ENCODE results near the gene ANKZF1. TPM values are rescaled to one million over a fixed set of nuclear protein-coding genes. Genes with fewer than 3 reads are reported as not detected.

The ANKZF1 gene
- total RNA-seq, 1 donor from 2014 or later, result 112 TPM

- H3K4me1 Mint-ChIP-seq (ENCODE audit: low read depth), result peaks cover 69% of the 10 kb centered on the region
- peaks cover 28% of the 10 kb centered on the region for H3K36me3 Mint-ChIP-seq (ENCODE audit: low read depth)
- peak overlapping the region; percentile 99 for H3K4me3 Mint-ChIP-seq
- no peaks in the 10 kb centered on the region for H3K27me3 Mint-ChIP-seq (ENCODE audit: insufficient read depth)
- no peaks in the 10 kb centered on the region for H3K9me3 Mint-ChIP-seq
- H3K27ac Mint-ChIP-seq, result peak overlapping the region; percentile 99
- no peak for DNase-seq (ENCODE audit: low spot score)
- intact Hi-C loops (cut with micrococcal nuclease), result loop anchor here (10.0 kb wide), 1 partner anchor 532 kb away; the partner anchor contains the start of gene TTLL4
Observed at GRCh38 chr2:219246559-219246958, 17.0 kb downstream of the ANKZF1 start.

- peak overlapping the region; percentile 99 for H3K4me3 Mint-ChIP-seq
- no peaks in the 10 kb centered on the region for H3K27me3 Mint-ChIP-seq (ENCODE audit: insufficient read depth)
- intact Hi-C loops (cut with micrococcal nuclease), result loop anchor here (10.0 kb wide), 1 partner anchor 533 kb away; the partner anchor contains the start of gene TTLL4
- no peaks in the 10 kb centered on the region for H3K9me3 Mint-ChIP-seq
- peak; percentile 55 for DNase-seq (ENCODE audit: low spot score)
- peaks cover 34% of the 10 kb centered on the region for H3K36me3 Mint-ChIP-seq (ENCODE audit: low read depth)
- peaks cover 75% of the 10 kb centered on the region for H3K4me1 Mint-ChIP-seq (ENCODE audit: low read depth)
- peak overlapping the region; percentile 99 for H3K27ac Mint-ChIP-seq
Observed at GRCh38 chr2:219247678-219248642, 18.4 kb downstream of the ANKZF1 start.

- intact Hi-C loops (cut with micrococcal nuclease), result loop anchor here (10.0 kb wide), 1 partner anchor 534 kb away; the partner anchor contains the start of gene TTLL4
- H3K9me3 Mint-ChIP-seq, result no peaks in the 10 kb centered on the region
- peaks cover 34% of the 10 kb centered on the region for H3K36me3 Mint-ChIP-seq (ENCODE audit: low read depth)
- peak overlapping the region; percentile 93 for H3K4me3 Mint-ChIP-seq
- no peak for DNase-seq (ENCODE audit: low spot score)
- H3K27me3 Mint-ChIP-seq (ENCODE audit: insufficient read depth), result no peaks in the 10 kb centered on the region
- H3K27ac Mint-ChIP-seq, result peak overlapping the region; percentile 88
- peaks cover 75% of the 10 kb centered on the region for H3K4me1 Mint-ChIP-seq (ENCODE audit: low read depth)
Observed at GRCh38 chr2:219248845-219249202, 19.2 kb downstream of the ANKZF1 start.

- Mint-ChIP-seq H3K9me3 (no peaks in the 10 kb centered on the region), H3K4me1 (ENCODE audit: low read depth) (peaks cover 72% of the 10 kb centered on the region), H3K27me3 (ENCODE audit: insufficient read depth) (no peaks in the 10 kb centered on the region), H3K36me3 (ENCODE audit: low read depth) (peaks cover 34% of the 10 kb centered on the region), H3K4me3 (peak overlapping the region; percentile 93), H3K27ac (peak overlapping the region; percentile 88)
- intact Hi-C loops (cut with micrococcal nuclease), result loop anchor here (10.0 kb wide), 1 partner anchor 535 kb away; the partner anchor contains the start of gene TTLL4
- DNase-seq (ENCODE audit: low spot score), result peak; percentile 44
Observed at GRCh38 chr2:219249203-219249980, 19.8 kb downstream of the ANKZF1 start.

GRCh38 chr2:219250049-219250781, 20.6 kb downstream of the ANKZF1 start:
- intact Hi-C loops (cut with micrococcal nuclease), result loop anchor here (5.0 to 10.0 kb wide), 2 partner anchors 853 to 1025 kb away; partner anchors contain the start of gene CTDSP1
- no peak for DNase-seq (ENCODE audit: low spot score)
- Mint-ChIP-seq H3K36me3 (ENCODE audit: low read depth) (peaks cover 34% of the 10 kb centered on the region), H3K4me3 (peak overlapping the region; percentile 93), H3K9me3 (no peaks in the 10 kb centered on the region), H3K27me3 (ENCODE audit: insufficient read depth) (no peaks in the 10 kb centered on the region), H3K27ac (peak overlapping the region; percentile 88), H3K4me1 (ENCODE audit: low read depth) (peaks cover 73% of the 10 kb centered on the region)

GRCh38 chr2:219251656-219252055, 22.1 kb downstream of the ANKZF1 start:
- H3K4me1 Mint-ChIP-seq (ENCODE audit: low read depth), result peaks cover 74% of the 10 kb centered on the region
- peaks cover 34% of the 10 kb centered on the region for H3K36me3 Mint-ChIP-seq (ENCODE audit: low read depth)
- no peak for DNase-seq (ENCODE audit: low spot score)
- H3K27ac Mint-ChIP-seq, result peak overlapping the region; percentile 88
- intact Hi-C loops (cut with micrococcal nuclease), result loop anchor here (2.0 to 10.0 kb wide), 4 partner anchors 43 to 1027 kb away; partner anchors contain the start of genes CHPF and CTDSP1
- no peaks in the 10 kb centered on the region for H3K9me3 Mint-ChIP-seq
- no peaks in the 10 kb centered on the region for H3K27me3 Mint-ChIP-seq (ENCODE audit: insufficient read depth)
- H3K4me3 Mint-ChIP-seq, result peak overlapping the region; percentile 93

- Mint-ChIP-seq H3K36me3 (ENCODE audit: low read depth) (peaks cover 34% of the 10 kb centered on the region), H3K27me3 (ENCODE audit: insufficient read depth) (no peaks in the 10 kb centered on the region), H3K9me3 (no peaks in the 10 kb centered on the region), H3K27ac (peak overlapping the region; percentile 82), H3K4me1 (ENCODE audit: low read depth) (peaks cover 69% of the 10 kb centered on the region), H3K4me3 (peak overlapping the region; percentile 93)
- intact Hi-C loops (cut with micrococcal nuclease), result loop anchor here (2.0 to 10.0 kb wide), 4 partner anchors 43 to 1027 kb away; partner anchors contain the start of genes CHPF and CTDSP1
- DNase-seq (ENCODE audit: low spot score), result no peak
Observed at GRCh38 chr2:219252084-219252483, 22.5 kb downstream of the ANKZF1 start.

GRCh38 chr2:219252570-219252899, 22.9 kb downstream of the ANKZF1 start:
- H3K4me1 Mint-ChIP-seq (ENCODE audit: low read depth), result peaks cover 65% of the 10 kb centered on the region
- intact Hi-C loops (cut with micrococcal nuclease), result loop anchor here (2.0 to 10.0 kb wide), 4 partner anchors 42 to 1028 kb away; partner anchors contain the start of genes CHPF and CTDSP1
- peaks cover 34% of the 10 kb centered on the region for H3K36me3 Mint-ChIP-seq (ENCODE audit: low read depth)
- H3K27ac Mint-ChIP-seq, result peak overlapping the region; percentile 82
- H3K27me3 Mint-ChIP-seq (ENCODE audit: insufficient read depth), result no peaks in the 10 kb centered on the region
- no peaks in the 10 kb centered on the region for H3K9me3 Mint-ChIP-seq
- peak overlapping the region; percentile 93 for H3K4me3 Mint-ChIP-seq
- no peak for DNase-seq (ENCODE audit: low spot score)

GRCh38 chr2:219252900-219253752, 23.5 kb downstream of the ANKZF1 start, which contains the start of gene TUBA4B:
Gene TUBA4B (plus strand): TSS chr2:219253243. CDS start chr2:219253408, 165 bp downstream.
- peaks cover 33% of the 10 kb centered on the region for H3K36me3 Mint-ChIP-seq (ENCODE audit: low read depth)
- peaks cover 59% of the 10 kb centered on the region for H3K4me1 Mint-ChIP-seq (ENCODE audit: low read depth)
- intact Hi-C loops (cut with micrococcal nuclease), result loop anchor here (1.0 to 10.0 kb wide), 10 partner anchors 8 to 1028 kb away; partner anchors contain the start of genes ANKZF1, ATG9A, CHPF and CTDSP1
- peak; percentile 59 for DNase-seq (ENCODE audit: low spot score)
- H3K27ac Mint-ChIP-seq, result peak within 1 kb of the TSS; percentile 98
- no peaks in the 10 kb centered on the region for H3K27me3 Mint-ChIP-seq (ENCODE audit: insufficient read depth)
- H3K9me3 Mint-ChIP-seq, result no peaks in the 10 kb centered on the region
- H3K4me3 Mint-ChIP-seq, result peak within 1 kb of the TSS; percentile 93

- Mint-ChIP-seq H3K4me1 (ENCODE audit: low read depth) (peaks cover 50% of the 10 kb centered on the region), H3K36me3 (ENCODE audit: low read depth) (peaks cover 27% of the 10 kb centered on the region), H3K27ac (peak within 1 kb of the TSS; percentile 98), H3K9me3 (no peaks in the 10 kb centered on the region), H3K27me3 (ENCODE audit: insufficient read depth) (no peaks in the 10 kb centered on the region), H3K4me3 (peak within 1 kb of the TSS; percentile 93)
- intact Hi-C loops (cut with micrococcal nuclease), result loop anchor here (1.0 to 10.0 kb wide), 16 partner anchors 9 to 1029 kb away; partner anchors contain the start of genes ANKZF1, ATG9A, CHPF and CNOT9
- DNase-seq (ENCODE audit: low spot score), result peak; percentile 87
Observed at GRCh38 chr2:219253753-219254589, 24.4 kb downstream of the ANKZF1 start, which contains the start of gene TUBA4A. Gene TUBA4A (minus strand): TSS chr2:219253918. CDS start chr2:219253858, 60 bp downstream.
